NCI-H1694 treated with DMSO at 0.1 percent for 48 hours (cell line): Measurements from ENCODE around the gene OXNAD1.

ENCODE experiments used
- DNase-seq: peaks from one replicate; lab custom pipeline; 2025; lab: John Stamatoyannopoulos, UW

Gene OXNAD1

GRCh38 chr3:16279010-16279801 lies 14.2 kb downstream of the OXNAD1 start:
- DNase-seq, result no peak

GRCh38 chr3:16280671-16281070 lies 15.7 kb downstream of the OXNAD1 start:
- DNase-seq, result no peak

- no peak for DNase-seq
Observed at GRCh38 chr3:16284633-16285032, 19.6 kb downstream of the OXNAD1 start.

- no peak for DNase-seq
Observed at GRCh38 chr3:16286161-16286560, 21.1 kb downstream of the OXNAD1 start.

- no peak for DNase-seq
Observed at GRCh38 chr3:16286751-16287543, 21.9 kb downstream of the OXNAD1 start.

GRCh38 chr3:16288664-16289063 lies 23.7 kb downstream of the OXNAD1 start:
- no peak for DNase-seq

- no peak for DNase-seq
Observed at GRCh38 chr3:16289144-16289889, 24.3 kb downstream of the OXNAD1 start.

GRCh38 chr3:16290007-16290826 lies 25.2 kb downstream of the OXNAD1 start:
- DNase-seq, result peak; percentile 19

- no peak for DNase-seq
Observed at GRCh38 chr3:16290827-16291196, 25.8 kb downstream of the OXNAD1 start.

- DNase-seq, result no peak
Observed at GRCh38 chr3:16294844-16295243, 29.8 kb downstream of the OXNAD1 start.

- no peak for DNase-seq
Observed at GRCh38 chr3:16295298-16295890, 30.4 kb downstream of the OXNAD1 start.

- no peak for DNase-seq
Observed at GRCh38 chr3:16297997-16298885, 33.2 kb downstream of the OXNAD1 start.

- no peak for DNase-seq
Observed at GRCh38 chr3:16298891-16299290, 33.9 kb downstream of the OXNAD1 start.

GRCh38 chr3:16299746-16300145 lies 34.7 kb downstream of the OXNAD1 start:
- no peak for DNase-seq

- DNase-seq, result no peak
Observed at GRCh38 chr3:16300307-16300706, 35.3 kb downstream of the OXNAD1 start.

- no peak for DNase-seq
Observed at GRCh38 chr3:16300881-16301359, 35.9 kb downstream of the OXNAD1 start.

- no peak for DNase-seq
Observed at GRCh38 chr3:16301507-16301906, 36.5 kb downstream of the OXNAD1 start.

GRCh38 chr3:16302082-16302631 lies 37.1 kb downstream of the OXNAD1 start:
- DNase-seq, result no peak

GRCh38 chr3:16303037-16303575 lies 38.1 kb downstream of the OXNAD1 start:
- no peak for DNase-seq
